Transverse colon (tissue), 4 donors: ENCODE measurements around the gene HTT. TPM values are rescaled to one million over a fixed set of nuclear protein-coding genes. Genes with fewer than 3 reads are reported as not detected.

Experiments
- DNase-seq: peaks from one replicate; pipeline ENCODE4 v3.0.0-alpha.2; 2019
- H3K27ac ChIP-seq, 4 donors: fragments of 200-600 bp; sonication (generic); 2 replicates each; pipeline ENCODE4 v1.5.1; 2016 to 2018; ENCODE audit warnings: inconsistent platforms in 4 of 4
- H3K27me3 ChIP-seq: fragments of 200-600 bp; sonication (generic); 2 replicates; pipeline ENCODE4 v1.5.1; 2017; ENCODE audit warnings: inconsistent platforms
- H3K36me3 ChIP-seq, 4 donors: fragments of 200-600 bp; sonication (generic); 2 replicates each; pipeline ENCODE4 v1.5.1; 2017 to 2019; ENCODE audit warnings: inconsistent platforms in 4 of 4
- H3K4me1 ChIP-seq, 4 donors: fragments of 200-600 bp; sonication (generic); 2 replicates each; pipeline ENCODE4 v1.5.1; 2017 to 2020; ENCODE audit warnings: inconsistent platforms in 4 of 4
- H3K4me3 ChIP-seq, 4 donors: fragments of 200-600 bp; sonication (generic); 1 replicate in 1 of 4; 2 replicates in 3 of 4; pipeline versions ENCODE4 v1.5.1 to v1.6.1; 2017 to 2019; ENCODE audit warnings: inconsistent platforms in 4 of 4
- H3K9me3 ChIP-seq, 2 donors: fragments of 200-600 bp; sonication (generic); 2 replicates each; pipeline ENCODE4 v1.5.1; 2017 to 2019; ENCODE audit warnings: inconsistent platforms in 2 of 2
- CTCF ChIP-seq, 5 experiments: fragments of 200-600 bp in 3 of 5; fragments of 450-650 bp in 2 of 5; sonication (generic) in 3 of 5; IDR thresholded peaks; 1 replicate in 2 of 5; 2 replicates in 3 of 5; pipeline ENCODE4 v1.5.1; 2016 to 2017; ENCODE audit warnings: antibody characterized with exemption in 5 of 5, inconsistent platforms in 3 of 5, mild to moderate bottlenecking in 2 of 5, moderate library complexity in 1 of 5
- EP300 ChIP-seq: sonication (generic); formaldehyde crosslinking; IDR thresholded peaks from one replicate; pipeline ENCODE4 v1.6.1; 2017; ENCODE audit warnings: antibody characterized with exemption, low read depth
- POLR2A ChIP-seq: fragments of 450-650 bp; IDR thresholded peaks from one replicate; pipeline ENCODE4 v1.6.1; 2016; ENCODE audit warnings: antibody characterized with exemption, mild to moderate bottlenecking, moderate library complexity
- POLR2AphosphoS5 ChIP-seq, 3 donors: sonication (generic); formaldehyde crosslinking; IDR thresholded peaks; one replicate each; pipeline ENCODE4 v1.6.1; 2016; ENCODE audit warnings: antibody characterized with exemption in 3 of 3
- WGBS, 2 donors: methylation state at CpG; one replicate each; pipeline ENCODE4 v1.1.5; 2018; ENCODE audit warnings: low coverage in 1 of 2; 5-methylcytosine and 5-hydroxymethylcytosine counted together
- in situ Hi-C, 4 donors: fragments of 200-750 bp; cut with MboI; loops; one replicate each; pipeline versions ENCODE4 v1.15.0 to v1.15.1; 2017; ENCODE audit warnings: low sequenced_read_pairs in 3 of 4, low pct_ligation_motif_present in 1 of 4, low pct_unique_long_range_greater_than_20kb in 1 of 4
- intact Hi-C: fragments of 100-400 bp; cut with DNase I; formaldehyde crosslinking; loops from one replicate; pipeline ENCODE4 v1.15.1; 2023; ENCODE audit warnings: low total_unique reads
- total RNA-seq, 4 donors: library from RNA; depleted of rRNA; stranded (reverse); fragments of >200 nt; gene quantifications; one replicate each; pipeline ENCODE4 v1.1.0, GENCODE V29; 2016

Gene HTT
- total RNA-seq, 4 donors from 2014 or later, result 40.0 to 111 (median 79.4) TPM

GRCh38 chr4:3262208-3263052 lies 187.9 kb downstream of the HTT start:
- Histone ChIP-seq H3K4me1 (no peaks in the 10 kb centered on the region), H3K4me3 (no peak overlapping the region), H3K27me3 (no peaks in the 10 kb centered on the region), H3K9me3 (no peaks in the 10 kb centered on the region), H3K27ac (no peak overlapping the region), H3K36me3 (no peaks in the 10 kb centered on the region)
- intact Hi-C loops (no loop called here), in situ Hi-C loops (no loop called here)
- peak; percentile 3 for DNase-seq
- no peak for TF ChIP-seq POLR2AphosphoS5 (IDR thresholded peaks at IDR 0.05)
- TF ChIP-seq CTCF (IDR thresholded peaks at IDR 0.05), result no peak
- no peak for TF ChIP-seq POLR2A
- no peak for TF ChIP-seq EP300
- whole genome bisulfite sequencing, 2 donors, result 82 to 91% methylated on average over 3 to 22 of the region's 23 CpGs

GRCh38 chr4:3263053-3263875 lies 188.8 kb downstream of the HTT start:
- H3K27me3 ChIP-seq, result no peaks in the 10 kb centered on the region
- H3K9me3 ChIP-seq, result no peaks in the 10 kb centered on the region
- in situ Hi-C loops, result no loop called here
- DNase-seq, result no peak
- no peaks in the 10 kb centered on the region for H3K36me3 ChIP-seq
- intact Hi-C loops, result no loop called here
- 71 to 81% methylated on average over 5 to 28 of the region's 28 CpGs for WGBS, 2 donors
- no peak overlapping the region for H3K27ac ChIP-seq
- TF ChIP-seq EP300 (no peak), POLR2A (no peak), POLR2AphosphoS5 (IDR thresholded peaks at IDR 0.05) (no peak), CTCF (IDR thresholded peaks at IDR 0.05) (no peak)
- no peaks in the 10 kb centered on the region for H3K4me1 ChIP-seq
- no peak overlapping the region for H3K4me3 ChIP-seq

GRCh38 chr4:3263876-3264193 lies 189.4 kb downstream of the HTT start:
- no peak for TF ChIP-seq EP300
- TF ChIP-seq CTCF (IDR thresholded peaks at IDR 0.05), result no peak
- no peak for TF ChIP-seq POLR2AphosphoS5 (IDR thresholded peaks at IDR 0.05)
- TF ChIP-seq POLR2A, result no peak
- 74 to 94% methylated on average over 3 to 6 of the region's 6 CpGs for WGBS, 2 donors
- H3K4me3 ChIP-seq, result no peak overlapping the region
- no peaks in the 10 kb centered on the region for H3K4me1 ChIP-seq
- H3K27me3 ChIP-seq, result no peaks in the 10 kb centered on the region
- H3K9me3 ChIP-seq, result no peaks in the 10 kb centered on the region
- intact Hi-C loops (no loop called here), in situ Hi-C loops (no loop called here)
- H3K36me3 ChIP-seq, result no peaks in the 10 kb centered on the region
- no peak overlapping the region for H3K27ac ChIP-seq
- no peak for DNase-seq

GRCh38 chr4:3266076-3266475 lies 191.6 kb downstream of the HTT start:
- no peaks in the 10 kb centered on the region for H3K36me3 ChIP-seq
- H3K9me3 ChIP-seq, result no peaks in the 10 kb centered on the region
- intact Hi-C loops (no loop called here), in situ Hi-C loops (no loop called here)
- WGBS, 2 donors, result 92 to 99% methylated on average over 10 to 17 of the region's 17 CpGs
- H3K27ac ChIP-seq, result no peak overlapping the region
- H3K4me3 ChIP-seq, result no peak overlapping the region
- H3K27me3 ChIP-seq, result no peaks in the 10 kb centered on the region
- TF ChIP-seq EP300 (no peak), POLR2A (no peak), CTCF (IDR thresholded peaks at IDR 0.05) (no peak), POLR2AphosphoS5 (IDR thresholded peaks at IDR 0.05) (no peak)
- no peaks in the 10 kb centered on the region for H3K4me1 ChIP-seq
- no peak for DNase-seq
